ELR (cell line): Measurements from ENCODE around the gene GPRASP3.
"Not testable (repeated sequence)": the region's sequence is repeated elsewhere in the genome, so short reads cannot be mapped to it uniquely, and the experiment has no call there.

Experiments used
- DNase-seq: peaks from one replicate; pipeline ENCODE4 v3.0.0-alpha.2; 2015; ENCODE audit warnings: low read depth

The GPRASP3 gene

GRCh38 chrX:102720237-102721168 lies at the start of gene GPRASP3:
GPRASP3 (plus strand) TSS chrX:102720743; CDS start chrX:102748996, 28,253 bp downstream.
- DNase-seq: peak; percentile 75

DNA sequence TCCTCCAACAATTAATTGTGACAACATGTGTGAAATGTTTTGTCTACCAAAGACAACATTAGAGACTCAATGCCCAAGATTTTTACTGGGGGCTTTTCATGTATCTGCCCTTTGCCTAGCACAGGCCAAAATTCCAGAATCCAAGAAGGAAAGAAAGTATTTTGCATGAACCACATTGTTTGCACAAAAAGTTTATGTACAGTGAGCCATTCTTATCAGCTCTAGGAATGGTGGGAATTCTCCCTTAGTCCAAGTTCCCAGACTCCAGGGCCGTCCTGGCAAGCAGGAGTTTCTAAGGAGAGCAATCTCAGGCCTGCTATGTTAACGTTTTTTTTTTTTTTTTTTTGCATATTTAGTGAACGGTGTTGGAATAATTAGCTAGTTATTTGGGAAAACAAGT lies 47.7 kb upstream of the GPRASP3 start:
- no peak for DNase-seq

GRCh38 chrX:102677479-102677878 lies 43.1 kb upstream of the GPRASP3 start:
- not testable (repeated sequence) for DNase-seq

DNA sequence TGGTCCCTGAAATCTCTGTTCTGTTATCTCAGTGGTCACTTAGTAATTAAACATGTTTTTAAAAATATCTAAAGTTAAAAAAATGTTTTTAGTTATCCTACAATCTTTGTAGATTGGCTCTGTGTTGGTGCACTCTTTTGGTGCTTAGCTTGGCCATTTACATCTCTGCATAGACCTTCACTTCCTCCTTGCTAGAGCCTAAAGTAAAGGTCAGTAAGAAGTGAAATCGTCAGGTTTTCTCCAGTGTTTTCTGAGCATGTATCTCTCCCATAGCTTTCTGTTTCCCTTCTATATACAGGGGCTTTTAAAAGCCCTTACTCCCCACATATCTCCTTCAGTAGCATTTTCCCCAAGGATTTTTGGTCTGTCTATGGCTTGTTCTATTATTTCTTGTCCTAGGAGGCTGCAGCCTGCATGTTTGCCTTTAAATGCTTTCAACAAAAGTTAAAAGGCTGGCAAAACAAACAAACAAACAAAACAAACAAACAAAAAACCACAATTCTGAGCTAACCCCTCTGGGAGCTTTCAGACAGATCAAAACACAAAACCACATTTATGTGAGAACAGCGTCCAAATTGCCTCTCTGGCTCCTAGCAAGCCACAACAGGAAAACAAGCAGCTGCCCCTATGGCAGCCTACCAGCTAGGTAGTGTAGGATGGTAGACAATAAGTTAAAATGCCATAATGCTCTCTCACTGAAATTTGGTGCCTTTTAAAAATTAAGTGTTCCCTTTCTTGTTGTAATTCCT lies 35.6 kb upstream of the GPRASP3 start:
- DNase-seq: no peak

GRCh38 chrX:102694749-102695148 lies 25.8 kb upstream of the GPRASP3 start:
- no peak for DNase-seq

DNA sequence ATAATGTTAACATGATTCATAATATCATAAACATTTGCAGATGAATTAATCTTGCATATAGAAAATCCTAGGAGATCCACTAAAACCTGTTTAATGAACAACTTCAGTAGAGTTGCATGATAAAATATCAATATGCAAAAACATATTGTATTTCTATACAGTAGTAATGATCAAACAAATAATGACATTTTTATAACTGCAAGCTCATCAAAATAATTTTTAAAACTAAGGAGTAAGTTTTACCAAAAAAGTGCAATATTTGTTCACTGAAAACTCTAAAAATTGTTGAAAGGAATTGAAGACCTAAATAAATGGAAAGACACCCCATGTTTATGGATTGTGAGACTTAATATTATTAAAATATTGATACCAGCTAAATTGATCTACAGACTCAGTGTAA lies 24.2 kb upstream of the GPRASP3 start:
- no peak for DNase-seq

DNA sequence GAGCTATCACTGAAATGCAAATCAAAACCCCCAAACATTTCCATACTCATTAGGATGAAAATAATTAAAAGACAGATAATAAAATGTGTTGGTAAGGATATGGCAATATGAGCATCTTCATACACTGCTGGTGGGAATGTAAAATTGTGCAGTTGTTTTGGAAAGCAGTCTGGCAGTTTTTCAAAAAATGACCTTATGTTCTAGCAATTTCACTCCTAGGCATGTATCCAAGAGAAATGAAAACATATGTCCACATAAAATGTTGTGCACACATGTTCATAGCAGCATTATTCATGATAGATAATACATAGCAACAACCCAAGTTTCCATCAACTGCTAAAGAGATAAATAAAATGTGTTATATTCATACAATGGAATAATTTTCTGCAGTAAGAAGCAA lies 23.0 kb upstream of the GPRASP3 start:
- no peak for DNase-seq

- DNase-seq: no peak
Measured at GRCh38 chrX:102708900-102709299, 11.6 kb upstream of the GPRASP3 start.

GRCh38 chrX:102711872-102712215 lies 8.7 kb upstream of the GPRASP3 start:
- DNase-seq: no peak

GRCh38 chrX:102712216-102712966 lies 8.2 kb upstream of the GPRASP3 start, which contains the start of gene GPRASP2:
GPRASP2 (plus strand) TSS chrX:102712448; CDS start chrX:102714870, 2,422 bp downstream.
- DNase-seq: peak; percentile 49

GRCh38 chrX:102712981-102713625 lies 7.4 kb upstream of the GPRASP3 start:
- peak; percentile 66 for DNase-seq

GRCh38 chrX:102714994-102715393 lies 5.5 kb upstream of the GPRASP3 start:
- DNase-seq: no peak

DNA sequence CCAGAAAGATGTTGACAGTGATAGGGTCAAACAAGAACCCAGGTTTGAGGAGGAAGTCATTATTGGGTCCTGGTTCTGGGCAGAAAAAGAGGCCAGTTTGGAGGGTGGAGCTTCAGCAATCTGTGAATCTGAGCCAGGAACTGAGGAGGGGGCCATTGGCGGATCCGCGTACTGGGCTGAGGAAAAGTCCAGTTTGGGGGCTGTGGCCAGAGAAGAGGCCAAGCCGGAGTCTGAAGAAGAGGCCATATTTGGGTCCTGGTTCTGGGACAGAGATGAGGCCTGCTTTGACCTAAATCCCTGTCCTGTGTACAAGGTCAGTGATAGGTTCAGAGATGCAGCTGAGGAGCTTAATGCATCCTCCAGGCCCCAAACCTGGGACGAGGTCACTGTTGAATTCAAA lies 4.6 kb upstream of the GPRASP3 start:
- DNase-seq: no peak

DNA sequence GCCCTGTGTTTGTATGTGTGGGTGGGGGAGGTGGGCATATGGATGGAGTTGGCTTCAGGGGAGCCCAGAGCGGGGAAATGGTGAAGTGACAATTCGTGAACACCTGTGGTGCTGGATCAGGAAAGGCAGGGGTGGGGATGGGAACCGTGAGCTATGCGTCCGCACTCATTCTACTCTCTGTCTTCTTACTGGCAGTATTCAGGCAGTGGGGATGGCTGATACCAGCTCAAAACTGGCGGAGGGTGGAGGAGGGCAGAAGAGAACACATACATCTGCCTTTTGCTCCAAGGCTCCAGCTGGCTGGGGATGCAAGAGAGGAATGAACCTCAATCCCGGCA lies 595 bp downstream of the GPRASP3 start:
- not testable (repeated sequence) for DNase-seq

- peak; percentile 32 for DNase-seq
Measured at GRCh38 chrX:102723456-102723855, 2.9 kb downstream of the GPRASP3 start.

- no peak for DNase-seq
Measured at GRCh38 chrX:102727761-102728160, 7.2 kb downstream of the GPRASP3 start.

DNA sequence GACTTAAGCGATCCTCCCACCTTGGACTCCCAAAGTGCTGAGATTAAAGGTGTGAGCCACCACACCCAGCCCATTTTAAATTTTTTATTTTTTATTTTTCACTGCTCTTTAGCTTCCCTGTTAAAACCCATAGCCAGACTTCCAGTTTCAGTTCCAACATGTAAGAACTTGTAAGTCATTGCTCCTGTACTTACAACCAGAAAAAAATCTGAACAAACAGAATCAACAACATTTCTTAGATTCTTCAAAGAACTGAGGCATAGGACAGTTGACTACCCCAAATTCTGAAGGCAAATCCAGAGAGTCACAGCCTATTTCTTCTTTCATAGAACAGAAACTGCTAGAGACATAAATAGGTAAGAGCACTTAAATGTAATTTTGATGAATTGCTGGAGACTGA lies 8.1 kb downstream of the GPRASP3 start:
- DNase-seq: no peak

GRCh38 chrX:102739657-102740056 lies 19.1 kb downstream of the GPRASP3 start:
- DNase-seq: no peak

- DNase-seq: no peak
Measured at GRCh38 chrX:102744307-102744706, 23.8 kb downstream of the GPRASP3 start.

DNA sequence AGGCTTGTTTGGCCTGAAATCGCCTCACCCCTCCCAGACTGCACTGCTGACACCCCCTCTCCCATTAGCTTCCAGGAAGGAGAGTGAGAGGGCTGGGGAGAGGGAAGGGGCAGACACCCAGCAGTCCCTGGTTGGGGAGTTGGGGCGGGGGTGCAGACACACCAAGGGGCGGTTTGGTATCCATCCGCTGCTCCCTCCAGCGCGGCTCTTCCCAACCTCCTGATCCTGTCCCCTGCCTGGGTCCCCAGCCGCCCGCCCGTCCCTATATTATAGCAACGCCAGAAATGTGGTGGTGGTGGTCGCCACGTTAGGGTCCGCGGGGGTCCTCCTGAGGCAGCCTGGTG lies 24.9 kb downstream of the GPRASP3 start:
- no peak for DNase-seq

GRCh38 chrX:102745857-102746584 lies 25.5 kb downstream of the GPRASP3 start:
- peak; percentile 50 for DNase-seq
